ENCODE data around the gene EEF2.

DNA sequence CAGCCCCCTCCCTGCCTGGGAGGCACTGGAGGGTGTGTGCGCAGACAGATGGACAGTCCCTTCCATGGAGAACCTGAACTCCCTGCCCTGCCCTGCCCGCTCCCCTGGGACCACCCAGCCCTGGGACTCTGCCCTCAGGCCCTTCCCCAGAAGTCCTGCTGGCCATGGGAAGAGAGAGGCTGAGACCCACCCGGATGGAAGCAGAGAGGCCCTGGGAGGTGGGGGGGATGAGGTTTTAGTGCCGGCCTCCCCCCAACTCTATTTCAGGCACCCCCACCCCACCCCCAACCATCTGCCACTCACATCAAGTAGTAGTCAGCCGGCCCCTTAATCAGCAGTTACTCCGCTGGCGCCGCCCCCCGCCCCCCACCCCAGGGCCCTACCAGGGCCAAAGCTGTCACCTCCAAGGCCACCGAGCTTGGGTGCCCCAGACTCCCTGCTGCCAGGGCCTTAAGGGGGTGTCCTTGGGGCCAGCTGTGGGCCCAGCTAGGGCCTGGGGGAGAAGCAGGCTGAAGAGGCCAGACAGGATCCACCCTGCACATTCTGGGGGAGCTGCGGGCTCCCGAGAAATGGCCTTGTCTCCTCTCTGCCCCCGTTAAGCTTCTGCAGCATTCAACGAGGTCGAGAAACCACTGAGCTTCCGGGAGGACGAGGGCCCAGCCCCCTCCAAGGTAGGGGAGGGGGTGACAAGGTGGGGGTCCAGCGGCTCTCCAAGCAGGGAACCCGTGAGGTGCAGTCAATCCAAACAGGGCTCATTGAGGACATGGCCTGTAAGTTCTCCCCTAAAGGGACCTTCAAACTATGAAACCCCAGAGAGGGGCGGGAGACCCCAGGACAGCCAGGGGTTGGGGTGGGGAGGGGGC, 35.0 kb downstream of the EEF2 start:
- TF ChIP-seq, protein P1, sequence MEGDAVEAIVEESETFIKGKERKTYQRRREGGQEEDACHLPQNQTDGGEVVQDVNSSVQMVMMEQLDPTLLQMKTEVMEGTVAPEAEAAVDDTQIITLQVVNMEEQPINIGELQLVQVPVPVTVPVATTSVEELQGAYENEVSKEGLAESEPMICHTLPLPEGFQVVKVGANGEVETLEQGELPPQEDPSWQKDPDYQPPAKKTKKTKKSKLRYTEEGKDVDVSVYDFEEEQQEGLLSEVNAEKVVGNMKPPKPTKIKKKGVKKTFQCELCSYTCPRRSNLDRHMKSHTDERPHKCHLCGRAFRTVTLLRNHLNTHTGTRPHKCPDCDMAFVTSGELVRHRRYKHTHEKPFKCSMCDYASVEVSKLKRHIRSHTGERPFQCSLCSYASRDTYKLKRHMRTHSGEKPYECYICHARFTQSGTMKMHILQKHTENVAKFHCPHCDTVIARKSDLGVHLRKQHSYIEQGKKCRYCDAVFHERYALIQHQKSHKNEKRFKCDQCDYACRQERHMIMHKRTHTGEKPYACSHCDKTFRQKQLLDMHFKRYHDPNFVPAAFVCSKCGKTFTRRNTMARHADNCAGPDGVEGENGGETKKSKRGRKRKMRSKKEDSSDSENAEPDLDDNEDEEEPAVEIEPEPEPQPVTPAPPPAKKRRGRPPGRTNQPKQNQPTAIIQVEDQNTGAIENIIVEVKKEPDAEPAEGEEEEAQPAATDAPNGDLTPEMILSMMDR (conservative IDR thresholded peaks at IDR 0.05; ENCODE audit: low read length) = no peak
- no peak for TF ChIP-seq EZH2phosphoT487 (IDR thresholded peaks at IDR 0.05; ENCODE audit: borderline replicate concordance)

Measured in Loucy (cell line).